HG03469 (cell line): ENCODE measurements around the gene CAMK4.
"Not testable (repeated sequence)": the region's sequence is repeated elsewhere in the genome, so short reads cannot be mapped to it uniquely, and the experiment has no call there.

ENCODE experiments used
- ATAC-seq: cut with Tn5 transposase; IDR thresholded peaks from one replicate; pipeline ENCODE4 v1.9.1; 2021; ENCODE audit warnings: mild to moderate bottlenecking, moderate library complexity, moderate number of reproducible peaks; ENCODE audit not compliant: unreplicated experiment

The CAMK4 gene

GRCh38 chr5:111375645-111376044 lies 151.5 kb downstream of the CAMK4 start:
- ATAC-seq = no peak

- no peak for ATAC-seq
These were observed 153.1 kb downstream of the CAMK4 start for GRCh38 chr5:111377306-111377705.

GRCh38 chr5:111379391-111379816 lies 155.2 kb downstream of the CAMK4 start:
- ATAC-seq = no peak

- ATAC-seq = no peak
These were observed 159.2 kb downstream of the CAMK4 start for GRCh38 chr5:111383288-111383970.

GRCh38 chr5:111384220-111384619 lies 160.0 kb downstream of the CAMK4 start:
- ATAC-seq = no peak

- ATAC-seq = no peak
These were observed 160.9 kb downstream of the CAMK4 start for GRCh38 chr5:111385051-111385450.

GRCh38 chr5:111385970-111386831 lies 162.0 kb downstream of the CAMK4 start:
- ATAC-seq = no peak

- ATAC-seq = no peak
These were observed 162.6 kb downstream of the CAMK4 start for GRCh38 chr5:111386832-111387162.

GRCh38 chr5:111387361-111387760 lies 163.2 kb downstream of the CAMK4 start:
- ATAC-seq = no peak

GRCh38 chr5:111389390-111390082 lies 165.4 kb downstream of the CAMK4 start:
- no peak for ATAC-seq

- no peak for ATAC-seq
These were observed 168.0 kb downstream of the CAMK4 start for GRCh38 chr5:111392181-111392580.

- ATAC-seq = no peak
These were observed 170.4 kb downstream of the CAMK4 start for GRCh38 chr5:111394586-111394985.

GRCh38 chr5:111398013-111398412 lies 173.8 kb downstream of the CAMK4 start:
- ATAC-seq = no peak

- ATAC-seq = no peak
These were observed 174.9 kb downstream of the CAMK4 start for GRCh38 chr5:111399113-111399512.

- ATAC-seq = no peak
These were observed 177.7 kb downstream of the CAMK4 start for GRCh38 chr5:111401906-111402305.

- ATAC-seq = no peak
These were observed 180.1 kb downstream of the CAMK4 start for GRCh38 chr5:111404270-111404769.

GRCh38 chr5:111407562-111407961 lies 183.4 kb downstream of the CAMK4 start:
- no peak for ATAC-seq

GRCh38 chr5:111408817-111409216 lies 184.6 kb downstream of the CAMK4 start:
- ATAC-seq = no peak

- ATAC-seq = not testable (repeated sequence)
These were observed 185.1 kb downstream of the CAMK4 start for GRCh38 chr5:111409266-111409665.

GRCh38 chr5:111410067-111410466 lies 185.9 kb downstream of the CAMK4 start:
- ATAC-seq = not testable (repeated sequence)

- ATAC-seq = no peak
These were observed 187.1 kb downstream of the CAMK4 start for GRCh38 chr5:111411301-111411700.
